ENCODE measurements around the gene WBP1. TPM values are rescaled to one million over a fixed set of nuclear protein-coding genes. Genes with fewer than 3 reads are reported as not detected.

WBP1 gene
- 18.1 TPM for total RNA-seq

DNA sequence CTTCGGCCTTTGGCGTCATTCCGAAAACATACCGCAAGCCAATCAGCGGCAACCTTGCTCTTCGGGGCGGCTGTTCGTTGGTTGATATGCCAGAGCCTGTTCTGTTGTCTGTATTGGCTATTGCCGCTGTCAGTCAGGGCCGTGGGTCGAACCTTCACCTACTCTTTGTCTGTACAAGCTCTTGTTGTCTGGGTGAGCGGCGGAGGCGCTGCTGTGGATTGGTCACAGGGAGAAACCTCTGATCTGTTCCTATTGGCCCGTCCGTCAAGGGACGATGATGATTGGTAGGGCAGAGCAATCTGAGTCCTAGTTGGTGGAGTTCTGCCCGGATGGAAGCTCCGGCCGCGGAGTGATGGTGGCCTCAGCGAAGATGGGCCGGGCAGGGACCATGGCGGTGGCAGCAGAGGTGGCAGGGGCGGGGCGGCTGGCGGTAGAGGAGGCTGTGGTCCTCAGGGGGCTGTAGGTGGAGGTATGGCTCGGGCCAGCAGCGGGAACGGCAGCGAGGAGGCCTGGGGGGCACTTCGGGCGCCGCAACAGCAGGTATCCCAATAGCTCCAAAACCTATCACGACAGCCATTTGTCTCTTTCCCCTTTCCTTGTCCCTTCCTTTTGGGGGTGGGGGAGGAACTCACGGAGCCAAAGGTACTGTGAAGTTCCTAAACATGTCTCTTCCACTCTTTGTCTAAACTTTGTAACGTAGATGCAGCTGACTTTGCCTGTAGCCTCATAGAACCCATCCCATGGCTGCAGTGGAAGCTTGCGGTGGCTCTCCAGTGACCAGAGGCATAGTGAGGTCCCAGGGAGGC, at the start of gene WBP1:
Gene WBP1, plus strand, starts transcription at position 307 of the 806 bp plus-strand sequence. Its CDS starts 165 bp downstream, at position 472.
- Histone ChIP-seq H3K36me3 (peaks cover 8 to 21% of the 10 kb centered on the region in 2 donors), H3K4me1 (peaks cover 7 to 31% of the 10 kb centered on the region in 2 donors), H3K9me3 (no peaks in the 10 kb centered on the region), H3K4me3 (peak within 1 kb of the TSS; percentile 72 to 78), H3K27ac (peak within 1 kb of the TSS; percentile 91 to 94), H3K27me3 (no peaks in the 10 kb centered on the region)
- TF ChIP-seq, protein P1, sequence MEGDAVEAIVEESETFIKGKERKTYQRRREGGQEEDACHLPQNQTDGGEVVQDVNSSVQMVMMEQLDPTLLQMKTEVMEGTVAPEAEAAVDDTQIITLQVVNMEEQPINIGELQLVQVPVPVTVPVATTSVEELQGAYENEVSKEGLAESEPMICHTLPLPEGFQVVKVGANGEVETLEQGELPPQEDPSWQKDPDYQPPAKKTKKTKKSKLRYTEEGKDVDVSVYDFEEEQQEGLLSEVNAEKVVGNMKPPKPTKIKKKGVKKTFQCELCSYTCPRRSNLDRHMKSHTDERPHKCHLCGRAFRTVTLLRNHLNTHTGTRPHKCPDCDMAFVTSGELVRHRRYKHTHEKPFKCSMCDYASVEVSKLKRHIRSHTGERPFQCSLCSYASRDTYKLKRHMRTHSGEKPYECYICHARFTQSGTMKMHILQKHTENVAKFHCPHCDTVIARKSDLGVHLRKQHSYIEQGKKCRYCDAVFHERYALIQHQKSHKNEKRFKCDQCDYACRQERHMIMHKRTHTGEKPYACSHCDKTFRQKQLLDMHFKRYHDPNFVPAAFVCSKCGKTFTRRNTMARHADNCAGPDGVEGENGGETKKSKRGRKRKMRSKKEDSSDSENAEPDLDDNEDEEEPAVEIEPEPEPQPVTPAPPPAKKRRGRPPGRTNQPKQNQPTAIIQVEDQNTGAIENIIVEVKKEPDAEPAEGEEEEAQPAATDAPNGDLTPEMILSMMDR (IDR thresholded peaks at IDR 0.05) = no peak
- peak; percentile 100 for DNase-seq (ENCODE audit: low spot score in 2 of 2)
- intact Hi-C loops (cut with DNase I) = loop anchor here (1.0 to 10.0 kb wide), 6 partner anchors 14 to 1904 kb away; partner anchors contain the start of genes AUP1, CCT7, HTRA2 and MRPL53

DNA sequence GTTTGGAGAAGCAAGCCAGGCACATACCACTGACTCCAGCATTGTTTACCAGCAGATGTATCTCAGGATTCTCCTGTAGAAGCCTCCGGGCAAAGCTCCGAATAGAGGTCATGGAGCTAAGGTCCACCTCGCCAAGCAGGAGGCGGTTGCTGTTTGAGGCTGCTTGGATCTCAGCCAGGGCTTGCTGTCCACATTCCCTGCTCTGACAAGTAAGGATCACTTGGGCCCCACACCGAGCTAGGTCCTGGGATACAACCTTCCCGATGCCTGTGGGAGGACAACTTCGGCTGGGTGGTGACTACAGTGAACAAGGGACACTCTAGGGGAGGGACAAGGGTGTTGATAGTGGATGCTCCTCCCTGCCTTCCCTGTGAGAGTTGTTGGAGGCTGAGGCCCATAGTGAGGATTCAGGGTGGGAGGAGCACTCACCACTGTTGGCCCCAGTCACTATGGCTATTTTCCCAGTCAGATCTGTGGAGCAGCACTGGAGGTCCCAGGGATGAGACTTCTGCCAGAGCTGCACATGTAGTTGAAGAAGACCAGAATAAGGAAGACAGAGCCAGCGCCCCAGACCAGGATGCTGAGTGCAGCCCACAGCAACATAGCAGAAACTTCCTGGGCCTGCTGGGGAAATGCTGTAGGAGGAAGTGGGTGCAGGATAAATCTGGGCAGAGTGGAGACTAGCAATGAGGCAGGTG, 45.1 kb upstream of the WBP1 start:
- Histone ChIP-seq H3K27ac (no peak overlapping the region), H3K4me1 (peaks cover under 1 to 9% of the 10 kb centered on the region in 2 donors), H3K4me3 (no peak overlapping the region), H3K9me3 (no peaks in the 10 kb centered on the region), H3K36me3 (no peaks in the 10 kb centered on the region), H3K27me3 (no peaks in the 10 kb centered on the region)
- peak in 1 of 2 donors; percentile 56 for DNase-seq (ENCODE audit: low spot score in 2 of 2)
- intact Hi-C loops (cut with DNase I) = no loop called here
- TF ChIP-seq, protein P1 (IDR thresholded peaks at IDR 0.05) = no peak

DNA sequence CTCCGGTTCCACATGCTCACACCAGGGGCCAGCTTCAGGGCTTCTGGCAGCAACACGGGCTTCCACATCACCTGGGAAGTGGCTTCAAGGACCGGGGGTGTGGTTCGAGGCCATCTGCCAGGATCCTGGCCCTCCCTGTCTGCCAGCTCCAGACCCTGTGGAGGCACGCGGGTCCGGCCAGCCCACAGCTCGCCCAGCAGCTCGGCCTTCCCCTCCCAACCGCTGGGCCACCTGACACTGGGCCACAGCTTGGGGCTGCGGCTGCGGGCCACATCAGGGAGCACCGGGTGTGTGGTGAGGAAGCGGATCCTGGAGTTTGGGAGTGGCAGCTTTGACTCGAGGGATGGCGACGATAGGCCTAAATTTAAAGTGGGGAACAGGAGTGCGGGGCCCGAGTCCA, 43.8 kb upstream of the WBP1 start:
- Histone ChIP-seq H3K4me3 (peak overlapping the region; percentile 49 to 84), H3K9me3 (no peaks in the 10 kb centered on the region), H3K27ac (peak overlapping the region; percentile 1 to 41), H3K4me1 (peaks cover 5 to 9% of the 10 kb centered on the region in 2 donors), H3K27me3 (no peaks in the 10 kb centered on the region), H3K36me3 (no peaks in the 10 kb centered on the region)
- peak in 1 of 2 donors; percentile 62 for DNase-seq (ENCODE audit: low spot score in 2 of 2)
- TF ChIP-seq, protein P1 (IDR thresholded peaks at IDR 0.05) = no peak
- intact Hi-C loops (cut with DNase I) = no loop called here

DNA sequence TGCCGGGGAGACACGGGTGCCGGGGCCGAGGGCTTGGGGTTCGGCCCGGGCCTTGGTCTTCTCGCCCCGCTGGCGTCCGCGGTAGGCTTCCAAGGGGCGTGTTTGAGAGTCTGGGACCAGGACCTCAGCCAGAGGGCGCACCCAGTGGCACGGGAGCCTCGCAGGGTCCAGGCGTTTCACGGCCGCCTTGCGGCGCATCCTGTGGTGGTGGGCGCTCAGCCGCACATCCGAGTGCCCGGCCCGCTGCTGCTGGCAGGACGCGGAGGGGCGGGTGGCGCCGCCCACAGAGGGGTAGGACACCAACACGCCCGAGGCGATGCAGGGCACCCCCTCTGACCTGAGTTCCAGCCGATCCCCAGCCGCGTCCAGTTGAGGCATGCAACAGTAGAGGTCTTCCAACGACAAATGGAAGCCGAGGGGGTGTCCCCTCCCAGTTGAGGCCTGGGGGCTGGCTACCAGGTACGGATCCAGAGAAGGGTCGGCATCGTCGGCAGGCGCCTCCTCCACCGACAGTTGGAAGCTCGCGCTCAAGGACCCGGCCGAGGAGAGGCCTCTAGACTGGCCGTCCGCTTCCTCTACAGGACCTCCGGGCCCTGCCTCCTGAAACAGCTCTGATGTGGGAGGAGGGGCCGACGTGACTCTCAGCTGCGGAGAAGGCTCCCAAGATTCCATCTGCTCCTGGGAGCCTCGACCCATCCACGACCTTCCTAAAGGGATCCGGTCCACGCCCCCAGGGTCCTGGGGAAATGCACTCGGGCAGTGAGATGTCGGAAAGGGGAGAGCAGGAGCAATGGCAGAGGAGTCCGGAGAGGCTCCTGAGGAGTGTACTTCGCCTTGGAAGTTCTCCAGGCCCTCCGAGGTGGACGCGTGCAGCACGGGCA, 43.1 kb upstream of the WBP1 start:
- H3K27ac ChIP-seq = peak overlapping the region; percentile 1 to 41
- H3K9me3 ChIP-seq = no peaks in the 10 kb centered on the region
- intact Hi-C loops (cut with DNase I) = no loop called here
- TF ChIP-seq, protein P1 (IDR thresholded peaks at IDR 0.05) = peak in 2 of 3 experiments; percentile 14 to 48
- H3K36me3 ChIP-seq = no peaks in the 10 kb centered on the region
- DNase-seq (ENCODE audit: low spot score in 2 of 2) = peak in 1 of 2 donors; percentile 80
- peak overlapping the region; percentile 49 to 84 for H3K4me3 ChIP-seq
- no peaks in the 10 kb centered on the region for H3K27me3 ChIP-seq
- H3K4me1 ChIP-seq = peaks cover 5 to 9% of the 10 kb centered on the region in 2 donors

DNA sequence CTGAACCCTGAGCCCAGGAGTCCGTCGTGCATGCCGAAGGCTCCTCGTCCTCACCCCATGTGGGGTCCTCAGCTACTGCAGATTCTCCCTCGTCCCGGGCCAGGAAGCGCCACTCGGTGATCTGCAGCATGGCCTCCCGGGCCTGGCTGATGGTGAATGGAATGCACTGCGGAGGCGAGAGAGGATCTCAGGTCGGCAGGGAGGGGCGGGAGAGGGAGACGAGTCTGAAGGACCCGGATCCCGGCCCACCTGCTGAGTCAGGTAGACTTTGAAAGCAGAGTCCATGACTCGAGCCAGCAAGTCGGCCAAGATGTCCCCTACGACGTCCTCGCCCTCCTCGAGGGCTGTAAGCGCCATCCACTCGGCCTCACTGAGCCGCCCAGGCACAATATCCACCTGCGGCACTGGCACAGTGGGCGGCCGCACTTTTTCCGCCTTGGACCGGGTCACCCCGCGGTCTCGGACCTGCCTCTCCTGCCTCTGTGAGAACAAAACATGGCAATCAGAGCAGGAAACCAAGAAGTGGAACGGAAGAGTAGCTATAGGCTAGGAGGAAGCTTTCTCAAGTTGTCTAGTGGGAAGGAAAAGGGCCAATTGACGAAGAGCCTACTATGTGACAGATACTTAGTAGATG, 42.4 kb upstream of the WBP1 start:
- Histone ChIP-seq H3K4me3 (peak overlapping the region; percentile 49 to 84), H3K27ac (no peak overlapping the region), H3K27me3 (no peaks in the 10 kb centered on the region), H3K9me3 (no peaks in the 10 kb centered on the region), H3K36me3 (no peaks in the 10 kb centered on the region), H3K4me1 (peaks cover 5 to 9% of the 10 kb centered on the region in 2 donors)
- peak in 1 of 2 donors; percentile 64 for DNase-seq (ENCODE audit: low spot score in 2 of 2)
- TF ChIP-seq, protein P1 (IDR thresholded peaks at IDR 0.05) = no peak
- intact Hi-C loops (cut with DNase I) = no loop called here

All from ascending aorta (tissue), 2 donors.